Smooth muscle cell (in vitro differentiated cells): ENCODE results near the gene DAP. TPM values are rescaled to one million over a fixed set of nuclear protein-coding genes. Genes with fewer than 3 reads are reported as not detected.

Source experiments
- DNase-seq: peaks from one replicate; lab custom pipeline; 2025; ENCODE audit not compliant: unreplicated experiment; lab: John Stamatoyannopoulos, UW
- H2AFZ ChIP-seq: fragments of 200-600 bp; sonication (generic); 2 replicates; pipeline ENCODE4 v1.6.0; 2016; ENCODE audit warnings: antibody characterized with exemption, low read depth, mild to moderate bottlenecking
- H3F3A ChIP-seq: fragments of 200-600 bp; sonication (generic); 2 replicates; pipeline ENCODE4 v1.6.0; 2017; ENCODE audit warnings: antibody characterized with exemption, low read depth
- H3K27ac ChIP-seq: fragments of 200-600 bp; sonication (generic); 2 replicates; pipeline ENCODE4 v1.5.1; 2016; ENCODE audit warnings: low read depth, mild to moderate bottlenecking
- H3K27me3 ChIP-seq: fragments of 200-600 bp; sonication (generic); 2 replicates; pipeline ENCODE4 v1.6.1; 2016; ENCODE audit warnings: low read depth, mild to moderate bottlenecking
- H3K36me3 ChIP-seq: fragments of 200-600 bp; sonication (generic); 2 replicates; pipeline ENCODE4 v1.5.1; 2016; ENCODE audit warnings: low read depth
- H3K4me1 ChIP-seq: fragments of 200-600 bp; sonication (generic); 2 replicates; pipeline ENCODE4 v1.5.1; 2016; ENCODE audit warnings: low read depth
- H3K4me2 ChIP-seq: fragments of 200-600 bp; sonication (generic); 2 replicates; pipeline ENCODE4 v1.6.0; 2016; ENCODE audit warnings: mild to moderate bottlenecking
- H3K4me3 ChIP-seq: fragments of 200-600 bp; sonication (generic); 2 replicates; pipeline ENCODE4 v1.5.1; 2016; ENCODE audit warnings: mild to moderate bottlenecking
- H3K79me2 ChIP-seq: fragments of 200-600 bp; sonication (generic); 2 replicates; pipeline ENCODE4 v1.6.0; 2016; ENCODE audit warnings: low read depth, mild to moderate bottlenecking
- H3K9ac ChIP-seq: fragments of 200-600 bp; sonication (generic); 2 replicates; pipeline ENCODE4 v1.6.0; 2016; ENCODE audit warnings: low read depth
- H3K9me3 ChIP-seq: fragments of 200-600 bp; sonication (generic); replicated peaks from 2 replicates; pipeline ENCODE4 v1.5.1; 2016; ENCODE audit warnings: low read depth
- H4K20me1 ChIP-seq: fragments of 200-600 bp; sonication (generic); 2 replicates; pipeline ENCODE4 v1.6.0; 2016; ENCODE audit warnings: low read depth
- CTCF ChIP-seq: fragments of 200-600 bp; sonication (generic); IDR thresholded peaks from 2 replicates; pipeline ENCODE4 v1.5.1; 2017; ENCODE audit warnings: borderline replicate concordance, mild to moderate bottlenecking, antibody characterized with exemption; ENCODE audit not compliant: insufficient read depth, poor library complexity, severe bottlenecking
- WGBS: methylation state at CpG from one replicate; pipeline ENCODE4 v1.1.7; 2016; ENCODE audit warnings: low lambda C conversion rate; 5-methylcytosine and 5-hydroxymethylcytosine counted together
- polyA plus RNA-seq: library from polyadenylated mRNA; unstranded; fragments of >200 nt; fragmentation: Nextera tagmentation; extraction: Ambion mirVana; gene quantifications from 2 replicates; pipeline ENCODE4 v1.2.1, GENCODE V29; 2016
- total RNA-seq: library from RNA; depleted of rRNA; stranded (reverse); fragments of >200 nt; gene quantifications from 2 replicates; pipeline ENCODE4 v1.2.3, GENCODE V29; 2014

Gene DAP
- total and polyA plus RNA-seq, 2 experiments from 2014 or later = 52.3 to 190 TPM

- H4K20me1 ChIP-seq = no peaks in the 10 kb centered on the region
- 85% methylated on average over 3 of the region's 3 CpGs for WGBS
- no peak overlapping the region for H3K27ac ChIP-seq
- H3K36me3 ChIP-seq = no peaks in the 10 kb centered on the region
- no peaks in the 10 kb centered on the region for H3F3A ChIP-seq
- H3K4me1 ChIP-seq = peaks cover 7% of the 10 kb centered on the region
- H3K27me3 ChIP-seq = no peaks in the 10 kb centered on the region
- no peak overlapping the region for H2AFZ ChIP-seq
- H3K9ac ChIP-seq = no peak overlapping the region
- no peak overlapping the region for H3K4me2 ChIP-seq
- no peak for DNase-seq
- no peak for TF ChIP-seq CTCF
- H3K9me3 ChIP-seq = no peaks in the 10 kb centered on the region
- H3K79me2 ChIP-seq = no peaks in the 10 kb centered on the region
- H3K4me3 ChIP-seq = no peak overlapping the region
Observed at GRCh38 chr5:10768328-10768899, 7.4 kb upstream of the DAP start.

GRCh38 chr5:10762776-10763500, 1.9 kb upstream of the DAP start:
- Histone ChIP-seq H3K27me3 (no peaks in the 10 kb centered on the region), H3K9ac (no peak overlapping the region), H3F3A (peaks cover 3% of the 10 kb centered on the region), H3K4me1 (peaks cover 6% of the 10 kb centered on the region), H4K20me1 (peaks cover 17% of the 10 kb centered on the region), H3K4me3 (no peak overlapping the region), H3K79me2 (peaks cover 27% of the 10 kb centered on the region), H3K4me2 (no peak overlapping the region), H2AFZ (no peak overlapping the region), H3K9me3 (no peaks in the 10 kb centered on the region), H3K36me3 (no peaks in the 10 kb centered on the region), H3K27ac (peak overlapping the region; percentile 93)
- 88% methylated on average over 10 of the region's 10 CpGs for WGBS
- TF ChIP-seq CTCF = no peak
- no peak for DNase-seq

GRCh38 chr5:10761933-10762775, 1.1 kb upstream of the DAP start:
- H3K79me2 ChIP-seq = peaks cover 33% of the 10 kb centered on the region
- peak overlapping the region; percentile 87 for H3K9ac ChIP-seq
- no peaks in the 10 kb centered on the region for H3K36me3 ChIP-seq
- H3K4me1 ChIP-seq = peaks cover 6% of the 10 kb centered on the region
- TF ChIP-seq CTCF = no peak
- DNase-seq = no peak
- H3K4me2 ChIP-seq = peak overlapping the region; percentile 91
- peak overlapping the region; percentile 80 for H2AFZ ChIP-seq
- H3K27me3 ChIP-seq = no peaks in the 10 kb centered on the region
- 48% methylated on average over 17 of the region's 17 CpGs for WGBS
- H3F3A ChIP-seq = peaks cover 3% of the 10 kb centered on the region
- H4K20me1 ChIP-seq = peaks cover 25% of the 10 kb centered on the region
- peak overlapping the region; percentile 61 for H3K4me3 ChIP-seq
- peak overlapping the region; percentile 93 for H3K27ac ChIP-seq
- H3K9me3 ChIP-seq = no peaks in the 10 kb centered on the region
